ENCODE data around the gene LAD1. TPM values are rescaled to one million over a fixed set of nuclear protein-coding genes. Genes with fewer than 3 reads are reported as not detected.

Gene LAD1
- total and polyA plus RNA-seq, 2 donors (not counting 1 experiment from before 2014, with no cell fraction given): not detected

GRCh38 chr1:201419746-201420607 is 20.9 kb upstream of the LAD1 start:
- H3K4me1 ChIP-seq (ENCODE audit: control insufficient read depth, extremely low read depth, insufficient read depth, low read length): no peaks in the 10 kb centered on the region
- no peak overlapping the region for H3K9ac ChIP-seq (ENCODE audit: insufficient read depth, low read length)
- H2AFZ ChIP-seq (ENCODE audit: low read length): no peak overlapping the region
- H3K4me2 ChIP-seq (ENCODE audit: extremely low read depth, insufficient read depth, low read length): no peak overlapping the region
- no peaks in the 10 kb centered on the region for H3K9me3 ChIP-seq (ENCODE audit: control insufficient read depth, insufficient read depth, low read depth, low read length)
- no peaks in the 10 kb centered on the region for H3K36me3 ChIP-seq (ENCODE audit: control insufficient read depth, insufficient read depth, low read length)
- H3K4me3 ChIP-seq (replicated peaks in 1 of 4; ENCODE audit: control extremely low read depth in 1 of 4, insufficient read depth in 1 of 4, low read depth in 3 of 4, low read length in 4 of 4): no peak overlapping the region
- no peaks in the 10 kb centered on the region for H4K20me1 ChIP-seq (ENCODE audit: control insufficient read depth, extremely low read depth, insufficient read depth, low read length)
- no peaks in the 10 kb centered on the region for H3K79me2 ChIP-seq (ENCODE audit: control insufficient read depth, insufficient read depth, low read length)
- no peak overlapping the region for H3K27ac ChIP-seq (ENCODE audit: insufficient read depth, low read length)
- H3K27me3 ChIP-seq (ENCODE audit: control insufficient read depth, insufficient read depth, low read length): peaks cover 28% of the 10 kb centered on the region
- TF ChIP-seq EZH2 (IDR thresholded peaks at IDR 0.05; ENCODE audit: low read length, missing control alignments): no peak
- TF ChIP-seq, protein P1, sequence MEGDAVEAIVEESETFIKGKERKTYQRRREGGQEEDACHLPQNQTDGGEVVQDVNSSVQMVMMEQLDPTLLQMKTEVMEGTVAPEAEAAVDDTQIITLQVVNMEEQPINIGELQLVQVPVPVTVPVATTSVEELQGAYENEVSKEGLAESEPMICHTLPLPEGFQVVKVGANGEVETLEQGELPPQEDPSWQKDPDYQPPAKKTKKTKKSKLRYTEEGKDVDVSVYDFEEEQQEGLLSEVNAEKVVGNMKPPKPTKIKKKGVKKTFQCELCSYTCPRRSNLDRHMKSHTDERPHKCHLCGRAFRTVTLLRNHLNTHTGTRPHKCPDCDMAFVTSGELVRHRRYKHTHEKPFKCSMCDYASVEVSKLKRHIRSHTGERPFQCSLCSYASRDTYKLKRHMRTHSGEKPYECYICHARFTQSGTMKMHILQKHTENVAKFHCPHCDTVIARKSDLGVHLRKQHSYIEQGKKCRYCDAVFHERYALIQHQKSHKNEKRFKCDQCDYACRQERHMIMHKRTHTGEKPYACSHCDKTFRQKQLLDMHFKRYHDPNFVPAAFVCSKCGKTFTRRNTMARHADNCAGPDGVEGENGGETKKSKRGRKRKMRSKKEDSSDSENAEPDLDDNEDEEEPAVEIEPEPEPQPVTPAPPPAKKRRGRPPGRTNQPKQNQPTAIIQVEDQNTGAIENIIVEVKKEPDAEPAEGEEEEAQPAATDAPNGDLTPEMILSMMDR (conservative IDR thresholded peaks at IDR 0.05 in 1 of 2, IDR thresholded peaks at IDR 0.05 in 1 of 2; ENCODE audit: low read depth in 1 of 2, low read length in 2 of 2): no peak
- no peak for DNase-seq (ENCODE audit: low read depth in 2 of 2)

DNA sequence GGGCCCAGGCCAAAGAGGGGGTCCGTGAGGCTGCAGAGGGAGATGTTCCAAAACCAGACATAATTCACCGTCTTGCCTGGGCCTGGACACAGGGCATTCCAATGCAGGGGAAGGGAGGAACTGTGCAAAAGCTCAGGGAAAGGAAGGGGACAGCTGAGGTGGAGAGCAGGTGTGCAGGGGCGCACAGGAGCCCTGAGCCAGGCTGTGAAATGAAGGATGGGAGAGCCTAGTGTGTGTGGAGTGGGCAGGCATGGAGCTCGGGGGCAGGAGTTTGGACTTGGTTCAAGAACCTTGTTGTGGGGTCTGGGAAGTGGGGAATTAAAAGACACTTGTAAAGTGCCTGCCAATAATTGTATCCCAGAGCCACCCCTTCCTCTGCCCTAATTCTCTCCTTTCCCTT is 20.1 kb upstream of the LAD1 start:
- no peak for TF ChIP-seq EZH2 (IDR thresholded peaks at IDR 0.05; ENCODE audit: low read length, missing control alignments)
- TF ChIP-seq, protein P1 (conservative IDR thresholded peaks at IDR 0.05 in 1 of 2, IDR thresholded peaks at IDR 0.05 in 1 of 2; ENCODE audit: low read depth in 1 of 2, low read length in 2 of 2): no peak
- Histone ChIP-seq H3K4me1 (ENCODE audit: control insufficient read depth, extremely low read depth, insufficient read depth, low read length) (no peaks in the 10 kb centered on the region), H3K79me2 (ENCODE audit: control insufficient read depth, insufficient read depth, low read length) (no peaks in the 10 kb centered on the region), H3K9ac (ENCODE audit: insufficient read depth, low read length) (no peak overlapping the region), H3K27ac (ENCODE audit: insufficient read depth, low read length) (no peak overlapping the region), H3K36me3 (ENCODE audit: control insufficient read depth, insufficient read depth, low read length) (no peaks in the 10 kb centered on the region), H3K27me3 (ENCODE audit: control insufficient read depth, insufficient read depth, low read length) (peaks cover 33% of the 10 kb centered on the region), H2AFZ (ENCODE audit: low read length) (no peak overlapping the region), H4K20me1 (ENCODE audit: control insufficient read depth, extremely low read depth, insufficient read depth, low read length) (no peaks in the 10 kb centered on the region), H3K4me3 (replicated peaks in 1 of 4; ENCODE audit: control extremely low read depth in 1 of 4, insufficient read depth in 1 of 4, low read depth in 3 of 4, low read length in 4 of 4) (no peak overlapping the region), H3K4me2 (ENCODE audit: extremely low read depth, insufficient read depth, low read length) (no peak overlapping the region), H3K9me3 (ENCODE audit: control insufficient read depth, insufficient read depth, low read depth, low read length) (no peaks in the 10 kb centered on the region)
- no peak for DNase-seq (ENCODE audit: low read depth in 2 of 2)

DNA sequence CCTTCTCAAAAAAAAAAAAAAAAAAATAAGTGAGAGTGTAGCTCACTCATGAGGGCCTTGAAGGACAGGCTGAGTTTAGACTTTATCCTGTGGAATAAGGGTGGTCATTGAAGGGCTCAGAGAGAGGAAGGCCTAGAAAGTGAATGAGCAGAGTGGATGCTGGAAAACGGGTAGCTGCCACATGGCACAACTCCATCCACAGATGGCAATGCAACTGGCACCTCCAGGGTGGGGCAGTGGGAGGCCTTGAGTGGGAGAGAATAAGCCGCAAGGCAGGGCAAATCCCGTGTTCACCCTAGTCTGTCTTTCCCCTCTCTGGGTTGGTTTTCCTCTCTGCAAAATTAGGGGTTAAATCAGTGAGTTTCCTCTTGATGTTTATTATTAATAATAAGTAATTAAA is 19.3 kb upstream of the LAD1 start:
- Histone ChIP-seq H3K4me3 (replicated peaks in 1 of 4; ENCODE audit: control extremely low read depth in 1 of 4, insufficient read depth in 1 of 4, low read depth in 3 of 4, low read length in 4 of 4) (no peak overlapping the region), H3K36me3 (ENCODE audit: control insufficient read depth, insufficient read depth, low read length) (no peaks in the 10 kb centered on the region), H3K9ac (ENCODE audit: insufficient read depth, low read length) (no peak overlapping the region), H3K79me2 (ENCODE audit: control insufficient read depth, insufficient read depth, low read length) (no peaks in the 10 kb centered on the region), H3K27ac (ENCODE audit: insufficient read depth, low read length) (no peak overlapping the region), H2AFZ (ENCODE audit: low read length) (no peak overlapping the region), H3K4me1 (ENCODE audit: control insufficient read depth, extremely low read depth, insufficient read depth, low read length) (no peaks in the 10 kb centered on the region), H3K27me3 (ENCODE audit: control insufficient read depth, insufficient read depth, low read length) (peaks cover 33% of the 10 kb centered on the region), H3K4me2 (ENCODE audit: extremely low read depth, insufficient read depth, low read length) (no peak overlapping the region), H3K9me3 (ENCODE audit: control insufficient read depth, insufficient read depth, low read depth, low read length) (no peaks in the 10 kb centered on the region), H4K20me1 (ENCODE audit: control insufficient read depth, extremely low read depth, insufficient read depth, low read length) (no peaks in the 10 kb centered on the region)
- TF ChIP-seq EZH2 (IDR thresholded peaks at IDR 0.05; ENCODE audit: low read length, missing control alignments): no peak
- DNase-seq (ENCODE audit: low read depth in 2 of 2): no peak

Data from fibroblast of lung (primary cell).